Transverse colon (tissue), 4 donors: ENCODE measurements around the gene PNMA1. TPM values are rescaled to one million over a fixed set of nuclear protein-coding genes. Genes with fewer than 3 reads are reported as not detected.

Experiments used
- DNase-seq: peaks from one replicate; pipeline ENCODE4 v3.0.0-alpha.2; 2019
- H3K27ac ChIP-seq, 4 donors: fragments of 200-600 bp; sonication (generic); 2 replicates each; pipeline ENCODE4 v1.5.1; 2016 to 2018; ENCODE audit warnings: inconsistent platforms in 4 of 4
- H3K27me3 ChIP-seq: fragments of 200-600 bp; sonication (generic); 2 replicates; pipeline ENCODE4 v1.5.1; 2017; ENCODE audit warnings: inconsistent platforms
- H3K36me3 ChIP-seq, 4 donors: fragments of 200-600 bp; sonication (generic); 2 replicates each; pipeline ENCODE4 v1.5.1; 2017 to 2019; ENCODE audit warnings: inconsistent platforms in 4 of 4
- H3K4me1 ChIP-seq, 4 donors: fragments of 200-600 bp; sonication (generic); 2 replicates each; pipeline ENCODE4 v1.5.1; 2017 to 2020; ENCODE audit warnings: inconsistent platforms in 4 of 4
- H3K4me3 ChIP-seq, 4 donors: fragments of 200-600 bp; sonication (generic); 1 replicate in 1 of 4; 2 replicates in 3 of 4; pipeline versions ENCODE4 v1.5.1 to v1.6.1; 2017 to 2019; ENCODE audit warnings: inconsistent platforms in 4 of 4
- H3K9me3 ChIP-seq, 2 donors: fragments of 200-600 bp; sonication (generic); 2 replicates each; pipeline ENCODE4 v1.5.1; 2017 to 2019; ENCODE audit warnings: inconsistent platforms in 2 of 2
- EP300 ChIP-seq: sonication (generic); formaldehyde crosslinking; IDR thresholded peaks from one replicate; pipeline ENCODE4 v1.6.1; 2017; ENCODE audit warnings: antibody characterized with exemption, low read depth
- POLR2A ChIP-seq: fragments of 450-650 bp; IDR thresholded peaks from one replicate; pipeline ENCODE4 v1.6.1; 2016; ENCODE audit warnings: antibody characterized with exemption, mild to moderate bottlenecking, moderate library complexity
- POLR2AphosphoS5 ChIP-seq, 3 donors: sonication (generic); formaldehyde crosslinking; IDR thresholded peaks; one replicate each; pipeline ENCODE4 v1.6.1; 2016; ENCODE audit warnings: antibody characterized with exemption in 3 of 3
- WGBS, 2 donors: methylation state at CpG; one replicate each; pipeline ENCODE4 v1.1.5; 2018; ENCODE audit warnings: low coverage in 1 of 2; 5-methylcytosine and 5-hydroxymethylcytosine counted together
- in situ Hi-C, 4 donors: fragments of 200-750 bp; cut with MboI; loops; one replicate each; pipeline versions ENCODE4 v1.15.0 to v1.15.1; 2017; ENCODE audit warnings: low sequenced_read_pairs in 3 of 4, low pct_ligation_motif_present in 1 of 4, low pct_unique_long_range_greater_than_20kb in 1 of 4
- intact Hi-C: fragments of 100-400 bp; cut with DNase I; formaldehyde crosslinking; loops from one replicate; pipeline ENCODE4 v1.15.1; 2023; ENCODE audit warnings: low total_unique reads
- small RNA-seq, 4 donors: library from RNA; depleted of rRNA; stranded (forward); fragments of <200 nt; gene quantifications; one replicate each; pipeline ENCODE3, GENCODE V24; 2016
- total RNA-seq, 4 donors: library from RNA; depleted of rRNA; stranded (reverse); fragments of >200 nt; gene quantifications; one replicate each; pipeline ENCODE4 v1.1.0, GENCODE V29; 2016
- TF ChIP-seq, protein P1 (sequence below), 5 experiments: fragments of 200-600 bp in 3 of 5; fragments of 450-650 bp in 2 of 5; sonication (generic) in 3 of 5; IDR thresholded peaks; 1 replicate in 2 of 5; 2 replicates in 3 of 5; pipeline ENCODE4 v1.5.1; 2016 to 2017; ENCODE audit warnings: antibody characterized with exemption in 5 of 5, inconsistent platforms in 3 of 5, mild to moderate bottlenecking in 2 of 5, moderate library complexity in 1 of 5

The PNMA1 gene
- total RNA-seq, 4 donors from 2014 or later, result 12.7 to 22.1 (median 12.7) TPM

DNA sequence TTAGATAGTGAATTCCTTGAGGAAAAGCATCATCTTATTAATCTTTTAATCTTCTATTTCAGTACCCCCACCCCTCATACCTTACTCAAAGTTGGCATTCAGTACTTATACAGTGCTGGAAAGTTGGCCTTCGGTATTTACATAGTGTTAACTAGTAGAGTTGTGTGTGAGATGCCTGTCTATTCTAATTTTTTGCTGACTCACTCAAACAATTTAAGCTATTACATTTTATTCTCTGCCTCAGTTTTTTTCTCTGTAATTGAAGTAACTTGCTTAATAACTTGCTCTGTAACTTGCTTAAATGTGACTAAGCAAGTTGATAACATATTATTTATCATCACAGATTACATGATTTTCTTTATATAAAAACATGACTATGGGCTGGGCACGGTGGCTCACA is 49.1 kb downstream of the PNMA1 start:
- DNase-seq, result no peak
- Histone ChIP-seq H3K4me1 (no peaks in the 10 kb centered on the region), H3K9me3 (no peaks in the 10 kb centered on the region), H3K27me3 (no peaks in the 10 kb centered on the region), H3K36me3 (no peaks in the 10 kb centered on the region), H3K4me3 (no peak overlapping the region), H3K27ac (no peak overlapping the region)
- in situ Hi-C loops (no loop called here), intact Hi-C loops (no loop called here)
- WGBS, 2 donors, result 96 to 100% methylated on average over 2 of the region's 2 CpGs
- TF ChIP-seq EP300 (no peak), POLR2A (no peak), POLR2AphosphoS5 (IDR thresholded peaks at IDR 0.05) (no peak)
- TF ChIP-seq, protein P1, sequence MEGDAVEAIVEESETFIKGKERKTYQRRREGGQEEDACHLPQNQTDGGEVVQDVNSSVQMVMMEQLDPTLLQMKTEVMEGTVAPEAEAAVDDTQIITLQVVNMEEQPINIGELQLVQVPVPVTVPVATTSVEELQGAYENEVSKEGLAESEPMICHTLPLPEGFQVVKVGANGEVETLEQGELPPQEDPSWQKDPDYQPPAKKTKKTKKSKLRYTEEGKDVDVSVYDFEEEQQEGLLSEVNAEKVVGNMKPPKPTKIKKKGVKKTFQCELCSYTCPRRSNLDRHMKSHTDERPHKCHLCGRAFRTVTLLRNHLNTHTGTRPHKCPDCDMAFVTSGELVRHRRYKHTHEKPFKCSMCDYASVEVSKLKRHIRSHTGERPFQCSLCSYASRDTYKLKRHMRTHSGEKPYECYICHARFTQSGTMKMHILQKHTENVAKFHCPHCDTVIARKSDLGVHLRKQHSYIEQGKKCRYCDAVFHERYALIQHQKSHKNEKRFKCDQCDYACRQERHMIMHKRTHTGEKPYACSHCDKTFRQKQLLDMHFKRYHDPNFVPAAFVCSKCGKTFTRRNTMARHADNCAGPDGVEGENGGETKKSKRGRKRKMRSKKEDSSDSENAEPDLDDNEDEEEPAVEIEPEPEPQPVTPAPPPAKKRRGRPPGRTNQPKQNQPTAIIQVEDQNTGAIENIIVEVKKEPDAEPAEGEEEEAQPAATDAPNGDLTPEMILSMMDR (IDR thresholded peaks at IDR 0.05), result no peak

DNA sequence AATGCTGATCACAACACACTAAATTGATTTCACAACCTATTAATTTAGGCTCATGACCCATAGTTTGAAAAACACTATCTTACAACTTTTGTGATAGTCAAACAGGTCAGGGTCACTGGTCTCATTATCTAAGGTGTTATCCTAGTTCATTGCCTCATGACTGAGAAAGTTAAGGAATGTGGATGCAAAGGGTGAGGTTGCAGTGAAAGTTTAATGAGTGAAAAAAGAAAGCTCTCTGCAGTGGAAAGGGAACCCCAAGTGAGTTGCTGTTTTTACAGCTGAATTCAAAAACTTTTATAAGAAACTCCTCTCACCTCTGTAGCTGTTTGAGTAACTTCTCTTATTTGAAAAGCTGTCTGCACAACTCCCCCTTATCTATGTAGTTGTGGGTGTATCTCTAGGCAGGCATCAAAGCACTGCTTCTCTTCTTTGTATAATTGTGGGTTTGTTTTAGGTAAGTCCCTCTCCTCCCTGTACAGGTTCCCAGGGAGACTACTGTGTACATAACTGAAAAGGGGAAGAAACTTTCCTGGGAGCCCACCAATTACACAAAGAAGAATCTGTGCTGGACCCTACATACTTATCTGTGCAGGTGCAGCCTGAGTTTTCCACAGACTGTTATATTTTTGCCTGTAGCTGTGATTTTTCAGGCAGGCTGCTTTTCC is 50.5 kb downstream of the PNMA1 start:
- no peaks in the 10 kb centered on the region for H3K4me1 ChIP-seq
- in situ Hi-C loops (no loop called here), intact Hi-C loops (no loop called here)
- peaks cover 0 to 3% (median 0%) of the 10 kb centered on the region in 4 donors for H3K36me3 ChIP-seq
- no peak for DNase-seq
- no peak overlapping the region for H3K4me3 ChIP-seq
- no peaks in the 10 kb centered on the region for H3K9me3 ChIP-seq
- no peak for TF ChIP-seq POLR2A
- TF ChIP-seq, protein P1 (IDR thresholded peaks at IDR 0.05), result no peak
- no peak for TF ChIP-seq EP300
- TF ChIP-seq POLR2AphosphoS5 (IDR thresholded peaks at IDR 0.05), result no peak
- no peak overlapping the region for H3K27ac ChIP-seq
- H3K27me3 ChIP-seq, result no peaks in the 10 kb centered on the region

DNA sequence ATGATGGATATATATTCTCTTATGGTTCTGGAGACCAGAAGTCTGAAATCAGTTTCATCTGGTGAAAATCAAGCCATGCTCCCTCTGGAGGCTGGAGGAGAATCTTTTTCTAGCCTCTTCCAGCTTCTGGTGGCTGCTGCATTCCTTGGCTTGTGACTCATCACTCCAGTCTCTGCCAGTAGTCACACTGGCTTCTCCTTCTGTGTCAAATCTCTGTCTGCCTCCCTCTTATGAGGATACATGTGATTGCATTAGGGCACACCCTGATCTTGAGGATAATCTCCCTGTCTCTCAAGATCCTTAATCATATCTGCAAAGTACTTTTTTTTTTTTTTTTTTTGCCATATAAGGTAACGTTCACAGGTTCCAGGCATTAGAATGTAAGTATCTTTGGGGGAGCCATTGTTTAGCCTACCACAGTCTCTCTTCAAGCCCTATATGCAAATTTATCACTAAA is 51.7 kb downstream of the PNMA1 start:
- TF ChIP-seq, protein P1 (IDR thresholded peaks at IDR 0.05), result peak in 2 of 5 experiments; percentile 10 to 33
- no peak for TF ChIP-seq POLR2A
- H3K27ac ChIP-seq, result no peak overlapping the region
- in situ Hi-C loops (no loop called here), intact Hi-C loops (no loop called here)
- WGBS, 2 donors, result 66 to 80% methylated on average over 1 of the region's 1 CpG
- H3K9me3 ChIP-seq, result no peaks in the 10 kb centered on the region
- H3K27me3 ChIP-seq, result no peaks in the 10 kb centered on the region
- no peak overlapping the region for H3K4me3 ChIP-seq
- peaks cover 0 to 3% (median 0%) of the 10 kb centered on the region in 4 donors for H3K36me3 ChIP-seq
- H3K4me1 ChIP-seq, result no peaks in the 10 kb centered on the region
- DNase-seq, result no peak

DNA sequence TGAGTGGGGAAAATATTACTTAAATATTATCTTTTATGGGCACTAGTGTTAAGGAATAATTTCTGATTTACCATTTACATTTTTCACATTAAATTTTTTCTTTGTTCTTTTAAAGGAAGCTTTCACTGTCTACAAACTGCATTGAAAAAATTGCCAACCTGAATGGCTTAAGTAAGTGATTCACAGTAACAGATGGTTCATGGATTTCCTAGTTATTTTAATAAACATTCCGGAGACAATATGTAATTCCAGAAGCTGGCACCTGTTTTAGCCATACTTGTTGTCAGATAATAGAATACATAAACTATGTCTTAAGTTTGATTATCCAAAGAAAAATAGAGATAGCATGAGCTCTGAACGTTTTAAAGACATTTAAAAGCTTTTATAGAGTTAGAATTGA is 52.3 kb downstream of the PNMA1 start:
- 81 to 84% methylated on average over 2 of the region's 2 CpGs for WGBS, 2 donors

More for the DNA sequence above, 52.3 kb downstream of the PNMA1 start:
- peaks cover 0 to 3% (median 0%) of the 10 kb centered on the region in 4 donors for H3K36me3 ChIP-seq
- in situ Hi-C loops, result no loop called here
- no peak for DNase-seq
- no peak for TF ChIP-seq EP300
- TF ChIP-seq, protein P1 (IDR thresholded peaks at IDR 0.05), result no peak
- TF ChIP-seq POLR2A, result no peak
- no peak for TF ChIP-seq POLR2AphosphoS5 (IDR thresholded peaks at IDR 0.05)
- intact Hi-C loops, result no loop called here
- no peaks in the 10 kb centered on the region for H3K9me3 ChIP-seq
- H3K4me1 ChIP-seq, result no peaks in the 10 kb centered on the region
- H3K4me3 ChIP-seq, result no peak overlapping the region
- H3K27ac ChIP-seq, result no peak overlapping the region
- H3K27me3 ChIP-seq, result no peaks in the 10 kb centered on the region

Small RNA genes within 50 kb of the gene (small RNA-seq; reads per million reads assigned to genes)
- gene MIR4505, result 0 reads per million in 4 donors

Other genes starting within 250 kb of the PNMA1 start
- 10 to 100 TPM in 3 of 4 donors, 1 to 10 TPM in 1; 9.6 to 39.8 (median 18.0) TPM for gene RIOX1, start 223.5 kb downstream of the PNMA1 start, total RNA-seq
- gene ACOT1, start 177.2 kb downstream of the PNMA1 start, total RNA-seq, result 10 to 100 TPM in 1 of 4 donors, 1 to 10 TPM in 2, under 1 TPM in 1; 0.40 to 10.9 (median 7.6) TPM
- gene HEATR4, start 155.4 kb downstream of the PNMA1 start, total RNA-seq, result under 1 TPM in 2 of 4 donors, not detected in 2; 0.41 to 0.79 TPM
- 10 to 100 TPM; 10.1 to 76.3 (median 53.6) TPM for gene ACOT2, start 145.2 kb downstream of the PNMA1 start, total RNA-seq
- gene ACOT4, start 122.5 kb downstream of the PNMA1 start, total RNA-seq, result 1 to 10 TPM in 2 of 4 donors, not detected in 2; 3.5 to 5.2 TPM
- not detected for gene ACOT6, start 101.9 kb downstream of the PNMA1 start, total RNA-seq
- 1 to 10 TPM in 3 of 4 donors, under 1 TPM in 1; 0.80 to 6.3 (median 2.9) TPM for gene DNAL1, start 69.4 kb downstream of the PNMA1 start, total RNA-seq
- gene PTGR2, start 137.4 kb upstream of the PNMA1 start, total RNA-seq, result 10 to 100 TPM in 2 of 4 donors, 1 to 10 TPM in 2; 1.8 to 15.8 (median 10.8) TPM
- 100 to 1,000 TPM in 1 of 4 donors, 10 to 100 TPM in 3; 33.2 to 104 (median 45.9) TPM for gene ZNF410, start 172.5 kb upstream of the PNMA1 start, total RNA-seq
- 1 to 10 TPM; 2.4 to 7.2 (median 4.8) TPM for gene FAM161B, start 235.7 kb upstream of the PNMA1 start, total RNA-seq
- gene COQ6, start 235.9 kb upstream of the PNMA1 start, total RNA-seq, result 10 to 100 TPM; 39.1 to 46.8 (median 42.4) TPM